ENCODE measurements around the gene ACTG2.
"Not testable (repeated sequence)": the region's sequence is repeated elsewhere in the genome, so short reads cannot be mapped to it uniquely, and the experiment has no call there.

Gene ACTG2

GRCh38 chr2:73893764-73894474, 1.1 kb downstream of the ACTG2 start:
- DNase-seq, result no peak

DNA sequence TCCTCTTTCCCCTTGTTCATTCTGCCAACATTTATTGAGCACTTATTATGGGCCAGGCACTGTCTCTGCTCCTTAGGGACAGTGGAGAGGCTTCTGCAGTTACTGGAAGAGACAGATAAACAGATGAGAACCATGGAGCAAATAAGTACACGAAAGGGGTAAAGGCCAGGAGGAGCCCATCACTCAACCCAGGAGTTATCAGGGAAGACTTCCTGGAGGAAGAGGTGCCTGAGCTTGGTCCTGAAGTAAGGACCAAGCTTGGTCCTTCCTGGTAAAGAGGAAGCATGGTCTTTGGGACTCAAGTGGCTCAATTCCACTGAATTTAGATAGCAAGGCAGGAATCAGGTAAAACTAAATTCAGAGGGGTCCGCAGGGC, 1.7 kb downstream of the ACTG2 start:
- no peak for DNase-seq

DNA sequence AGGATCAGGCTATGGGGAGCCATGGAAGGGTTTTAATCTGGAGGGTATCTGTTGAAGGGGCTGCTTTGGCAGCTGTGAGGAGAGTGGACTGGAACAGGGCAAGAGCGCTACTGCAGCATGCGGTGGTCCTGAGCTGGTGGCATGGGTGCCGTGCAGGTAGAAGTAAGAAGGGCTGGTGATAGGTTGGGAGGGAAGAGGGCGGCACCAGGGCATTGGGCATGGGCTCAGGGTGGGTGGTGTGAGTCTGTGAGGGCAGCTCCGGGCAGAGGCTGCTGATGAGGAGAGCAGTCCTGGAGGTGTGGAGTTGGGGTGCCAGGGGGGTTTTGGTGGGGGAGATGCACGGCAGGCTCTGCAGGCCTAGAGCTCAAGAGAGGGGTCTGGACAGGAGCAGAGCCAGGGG, 2.1 kb downstream of the ACTG2 start:
- no peak for DNase-seq

DNA sequence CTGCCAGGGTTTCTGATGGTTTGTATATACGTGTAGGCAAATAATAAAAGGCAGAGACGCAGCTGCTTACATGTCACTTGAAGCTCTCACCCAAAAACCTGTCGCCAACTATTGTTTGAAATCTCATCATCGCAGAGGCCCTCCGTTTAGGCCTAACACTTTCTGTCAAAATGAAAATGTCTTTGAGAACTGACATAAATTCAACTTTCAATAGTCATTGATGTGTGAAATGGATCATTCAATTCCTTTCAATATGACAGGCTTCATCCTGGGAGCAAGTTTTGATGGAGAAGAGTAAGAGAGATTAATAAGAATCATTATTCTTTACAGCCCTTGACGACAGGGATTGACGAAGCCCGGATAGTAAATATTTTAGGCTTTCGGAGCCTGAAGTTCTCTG, 2.7 kb downstream of the ACTG2 start:
- no peak for DNase-seq

DNA sequence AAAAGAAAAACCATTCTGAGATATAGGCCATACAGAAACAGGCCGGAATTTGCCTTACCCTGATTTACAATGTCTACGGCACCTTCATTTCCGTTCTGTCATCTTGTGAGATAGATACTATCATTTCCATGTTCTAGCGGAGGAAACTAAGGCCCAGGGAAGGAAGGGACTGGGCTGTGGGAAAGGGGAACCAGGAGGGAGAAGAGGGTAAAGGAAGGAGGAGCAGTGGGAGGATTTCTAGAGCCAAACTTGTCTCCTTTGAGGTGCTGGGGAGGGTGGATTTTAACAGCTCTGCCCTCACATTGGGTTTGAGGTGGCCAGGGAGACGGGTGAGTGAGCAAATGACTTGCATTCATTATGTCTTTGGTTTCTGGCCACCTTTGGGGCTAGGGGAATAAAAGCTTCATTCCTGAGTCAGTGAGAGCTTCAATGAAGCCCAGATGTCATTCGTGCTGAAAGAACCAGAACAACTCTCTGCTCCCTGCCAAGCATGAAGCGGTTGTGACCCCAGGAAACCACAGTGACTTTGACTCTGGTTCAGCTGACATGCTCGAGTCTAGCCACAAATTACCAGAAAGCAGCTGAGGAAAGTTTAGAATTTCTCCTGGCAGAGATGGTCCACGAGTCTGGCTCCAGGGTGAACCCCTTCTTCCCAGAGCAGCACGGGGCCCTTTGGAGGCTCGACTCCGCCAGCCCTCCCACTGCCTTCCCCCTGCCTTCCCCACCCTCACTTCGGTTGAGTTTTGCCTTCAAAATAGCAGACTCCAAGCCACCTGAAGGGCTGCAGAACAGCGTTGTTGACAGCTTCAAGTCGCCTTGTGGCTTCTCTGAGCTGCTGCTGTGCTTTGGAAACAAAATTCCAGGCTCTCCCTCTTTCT, 3.8 kb downstream of the ACTG2 start:
- DNase-seq, result peak; percentile 37

- no peak for DNase-seq
Observed at GRCh38 chr2:73897240-73897583, 4.4 kb downstream of the ACTG2 start.

DNA sequence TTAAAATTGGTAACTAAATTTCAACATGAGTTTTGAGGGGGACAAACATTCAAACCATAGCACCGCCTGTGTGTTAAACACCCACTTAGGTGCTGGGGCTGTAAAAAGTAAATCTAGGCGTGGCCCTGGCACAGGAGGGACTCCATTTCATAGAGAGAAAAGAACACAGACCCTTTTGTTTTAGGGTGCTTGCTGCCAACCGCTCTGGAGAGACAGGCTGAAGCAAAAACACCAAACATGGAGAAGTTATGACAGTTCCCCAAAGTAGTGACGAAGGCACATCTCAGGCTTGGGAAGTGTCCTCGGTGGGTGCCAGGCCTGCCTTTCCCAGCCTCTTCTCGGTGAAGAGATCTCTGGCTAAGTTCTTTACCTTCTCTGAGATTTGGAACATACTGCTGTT, 5.1 kb downstream of the ACTG2 start:
- DNase-seq, result no peak

- no peak for DNase-seq
Observed at GRCh38 chr2:73899801-73900336, 7.1 kb downstream of the ACTG2 start.

DNA sequence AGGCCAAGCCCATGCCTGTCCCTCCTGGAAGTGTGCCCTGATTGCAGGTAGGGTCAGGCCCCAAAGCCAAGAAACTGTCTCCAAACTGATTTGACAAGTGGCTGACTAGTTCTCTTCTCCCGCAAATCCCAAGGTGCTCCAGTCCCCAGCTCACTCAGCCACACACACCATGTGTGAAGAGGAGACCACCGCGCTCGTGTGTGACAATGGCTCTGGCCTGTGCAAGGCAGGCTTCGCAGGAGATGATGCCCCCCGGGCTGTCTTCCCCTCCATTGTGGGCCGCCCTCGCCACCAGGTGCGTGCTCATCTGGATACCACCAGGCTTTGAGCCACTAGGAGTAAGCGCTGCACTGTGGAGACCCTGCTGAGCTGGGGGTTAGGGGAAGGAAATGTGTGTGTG, 8.3 kb downstream of the ACTG2 start:
- no peak for DNase-seq

- DNase-seq, result no peak
Observed at GRCh38 chr2:73902284-73902683, 9.5 kb downstream of the ACTG2 start.

GRCh38 chr2:73903313-73903712, 10.5 kb downstream of the ACTG2 start:
- DNase-seq, result no peak

DNA sequence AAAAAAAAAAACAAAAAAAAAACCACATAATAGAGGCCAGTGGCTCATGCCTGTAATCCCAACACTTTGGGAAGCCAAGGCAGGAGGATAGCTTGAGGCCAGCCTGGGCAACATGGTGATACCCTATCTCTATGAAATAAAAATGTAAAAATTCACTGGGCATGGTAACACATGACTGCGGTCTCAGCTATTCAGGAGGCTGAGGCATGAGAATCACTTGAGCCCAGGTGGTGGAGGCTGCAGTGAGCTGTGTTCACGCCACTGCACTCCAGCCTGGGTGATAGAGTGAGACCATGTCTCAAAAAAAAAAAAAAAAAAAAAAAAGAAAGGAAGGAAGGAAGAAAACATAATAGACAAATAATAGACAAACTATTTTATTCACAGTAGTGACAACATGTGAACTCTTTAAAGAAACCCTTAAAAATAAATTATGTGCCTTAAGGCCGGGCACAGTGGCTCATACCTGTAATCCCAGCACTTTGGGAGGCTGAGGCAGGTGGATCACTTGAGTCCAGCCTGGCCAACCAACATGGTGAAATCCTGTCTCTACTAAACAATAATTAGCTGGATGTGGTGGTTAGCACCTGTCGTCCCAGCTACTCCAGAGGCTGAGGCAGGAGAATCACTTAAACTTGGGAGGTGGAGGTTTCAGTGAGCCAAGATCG, 11.3 kb downstream of the ACTG2 start:
- not testable (repeated sequence) for DNase-seq

DNA sequence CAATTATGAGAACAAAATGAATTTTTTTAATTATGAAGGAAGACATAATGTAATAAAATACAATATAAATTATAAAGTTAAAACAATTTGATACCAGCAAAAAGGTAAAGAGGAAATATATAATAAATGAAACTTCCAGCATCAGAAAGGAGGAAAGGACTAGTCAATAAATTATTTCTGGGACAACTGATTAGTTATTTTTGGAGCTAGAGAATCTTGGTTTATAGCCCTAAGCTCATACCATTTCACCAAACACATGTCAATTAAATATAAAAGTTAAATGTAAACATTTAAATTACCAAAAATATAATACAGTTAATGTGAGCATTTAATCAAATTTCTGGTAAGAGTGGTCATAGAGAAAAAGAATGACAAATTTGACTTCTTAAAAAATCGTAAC, 12.1 kb downstream of the ACTG2 start:
- no peak for DNase-seq

DNA sequence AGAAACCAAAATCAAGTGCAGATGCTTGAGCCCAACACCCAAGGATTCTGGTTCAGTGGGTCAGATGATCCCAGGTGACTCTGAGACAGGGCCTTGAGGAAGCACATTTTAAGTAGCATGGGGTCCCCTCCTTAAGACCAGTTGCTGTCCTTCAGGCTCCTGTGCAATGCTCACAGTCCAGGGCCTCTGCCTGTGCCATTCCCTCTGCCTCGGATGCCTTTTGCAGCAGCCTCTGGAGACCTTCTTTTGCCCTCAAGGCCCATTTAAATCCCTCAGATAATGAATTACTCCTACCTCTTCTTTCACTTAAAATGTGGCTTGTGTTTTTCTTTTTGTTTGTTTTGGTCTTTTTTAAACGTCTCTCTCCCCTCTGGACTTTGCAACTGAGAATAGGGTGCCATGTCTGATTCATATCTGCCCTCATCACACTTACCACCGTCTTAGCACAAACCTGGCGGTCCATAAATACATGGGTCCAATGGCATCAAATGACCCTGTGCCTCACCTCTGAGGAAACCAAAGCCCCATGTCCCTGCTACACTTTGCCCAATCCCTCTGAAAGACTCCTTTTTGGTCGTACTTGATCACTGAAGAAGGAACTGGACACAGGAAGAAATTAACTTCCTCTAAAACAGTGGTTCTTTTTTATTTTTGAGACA, 14.2 kb downstream of the ACTG2 start:
- no peak for DNase-seq

DNA sequence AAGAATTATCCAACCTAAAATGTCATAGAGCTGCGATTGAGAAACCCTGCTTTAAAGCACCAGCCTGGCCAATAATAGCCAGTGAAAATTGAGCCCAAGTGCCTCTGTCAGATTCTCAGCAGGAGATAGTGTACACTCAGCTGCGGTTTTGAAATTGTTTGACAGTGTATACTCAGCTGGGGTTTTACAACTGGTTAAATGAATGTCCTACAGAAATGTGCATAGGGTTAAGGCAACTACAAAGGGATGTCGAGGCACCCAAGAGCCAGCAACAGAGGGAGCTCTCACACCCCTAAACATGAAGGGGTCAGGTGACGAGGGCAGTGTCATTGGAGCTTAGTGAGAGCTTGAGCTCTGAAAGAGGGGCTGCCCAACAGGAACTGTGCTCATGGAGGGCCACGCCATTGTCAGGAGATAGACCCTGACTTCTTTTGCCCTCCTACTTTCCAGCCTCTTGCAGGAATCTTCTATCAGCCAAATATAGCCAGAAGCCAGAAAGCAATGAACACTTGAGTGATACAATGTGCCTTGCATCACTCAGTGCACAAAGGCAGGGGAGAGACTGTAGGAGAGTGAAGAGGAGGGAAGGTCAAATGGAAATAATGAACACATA, 15.1 kb downstream of the ACTG2 start:
- DNase-seq, result peak; percentile 58

GRCh38 chr2:73908689-73909652, 16.2 kb downstream of the ACTG2 start:
- no peak for DNase-seq

DNA sequence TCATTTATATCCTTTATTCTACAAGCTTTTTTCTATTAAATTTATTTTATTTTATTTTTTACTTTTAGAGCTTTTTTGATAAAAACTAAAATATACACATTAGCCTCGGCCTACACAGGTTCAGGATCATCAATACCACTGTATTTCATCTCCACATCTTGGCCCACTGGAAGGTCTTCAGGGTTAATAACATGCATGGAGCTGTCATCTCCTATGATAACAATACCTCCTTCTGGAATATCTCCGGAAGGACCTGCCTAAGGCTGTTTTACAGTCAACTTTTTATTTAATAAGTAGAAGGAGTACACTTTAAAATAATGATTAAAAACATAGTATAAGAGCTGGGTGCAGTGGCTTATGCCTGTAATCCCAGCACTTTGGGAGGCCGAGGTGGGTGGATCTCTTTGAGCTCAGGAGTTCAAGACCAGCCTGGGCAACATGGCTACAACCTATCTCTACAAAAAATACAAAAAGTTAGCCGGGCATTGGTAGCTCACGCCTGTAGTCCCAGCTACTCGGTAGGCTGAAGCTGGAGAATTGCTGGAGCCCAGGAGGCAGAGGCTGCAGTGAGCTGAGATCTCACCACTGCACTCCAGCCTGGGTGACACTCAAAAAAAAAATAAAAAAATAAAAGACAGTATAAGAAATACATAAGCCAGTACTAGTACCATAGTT, 18.2 kb downstream of the ACTG2 start:
- DNase-seq, result no peak

GRCh38 chr2:73911548-73912208, 18.9 kb downstream of the ACTG2 start:
- DNase-seq, result no peak

GRCh38 chr2:73913414-73914054, 20.7 kb downstream of the ACTG2 start:
- DNase-seq, result no peak

DNA sequence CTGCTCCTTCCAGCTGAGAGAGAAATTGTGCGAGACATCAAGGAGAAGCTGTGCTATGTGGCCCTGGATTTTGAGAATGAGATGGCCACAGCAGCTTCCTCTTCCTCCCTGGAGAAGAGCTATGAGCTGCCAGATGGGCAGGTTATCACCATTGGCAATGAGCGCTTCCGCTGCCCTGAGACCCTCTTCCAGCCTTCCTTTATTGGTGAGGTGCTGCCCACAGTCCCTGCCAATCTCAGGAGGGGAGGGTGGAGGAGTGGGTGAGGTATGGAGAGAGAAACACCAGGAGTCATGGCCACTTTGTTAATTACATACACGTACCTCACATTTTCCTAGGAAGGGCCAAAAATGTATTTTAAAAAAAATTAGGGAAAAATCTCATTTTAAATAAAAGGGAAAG, 21.9 kb downstream of the ACTG2 start:
- no peak for DNase-seq
